Body of pancreas (tissue), 4 donors: Measurements from ENCODE around the gene HGFAC.

Experiments used
- CTCF ChIP-seq, 7 experiments: fragments of 450-650 bp in 4 of 7; fragments of 200-600 bp in 3 of 7; sonication (generic) in 3 of 7; IDR thresholded peaks; one replicate each; pipeline ENCODE4 v1.5.1; 2016 to 2019; ENCODE audit warnings: antibody characterized with exemption in 7 of 7
- POLR2A ChIP-seq, 3 donors: fragments of 450-650 bp; IDR thresholded peaks; one replicate each; pipeline ENCODE4 v1.6.1; 2016; ENCODE audit warnings: antibody characterized with exemption in 3 of 3, mild to moderate bottlenecking in 2 of 3

GRCh38 chr4:3472411-3473141 is 30.8 kb downstream of the HGFAC start:
- TF ChIP-seq CTCF (IDR thresholded peaks at IDR 0.05) (peak in 2 of 7 experiments; percentile 14 to 21), POLR2A (IDR thresholded peaks at IDR 0.05) (peak in 2 of 3 donors; percentile 36 to 39)
